ENCODE measurements around the gene LGI1. TPM values are rescaled to one million over a fixed set of nuclear protein-coding genes. Genes with fewer than 3 reads are reported as not detected.
"Not testable (repeated sequence)": the region's sequence is repeated elsewhere in the genome, so short reads cannot be mapped to it uniquely, and the experiment has no call there.

The LGI1 gene
- total RNA-seq, 3 donors from 2014 or later, result 0.15 to 0.48 TPM; not detected in 1

- DNase-seq (ENCODE audit: low spot score in 2 of 2), result no peak
- no peaks in the 10 kb centered on the region for H3K9me3 ChIP-seq
- TF ChIP-seq POLR2A (IDR thresholded peaks at IDR 0.05) (no peak), POLR2AphosphoS5 (IDR thresholded peaks at IDR 0.05) (no peak), CTCF (IDR thresholded peaks at IDR 0.05) (no peak)
- H3K27me3 ChIP-seq, result no peaks in the 10 kb centered on the region
- H3K4me1 ChIP-seq, result no peaks in the 10 kb centered on the region
- intact Hi-C loops (cut with DNase I; ENCODE audit: low total_unique reads), result no loop called here
- H3K4me3 ChIP-seq, result no peak overlapping the region
- H3K36me3 ChIP-seq, result no peaks in the 10 kb centered on the region
- H3K27ac ChIP-seq, result no peak overlapping the region
Observed at GRCh38 chr10:93826355-93826754, 68.6 kb downstream of the LGI1 start.

- Histone ChIP-seq H3K4me1 (no peaks in the 10 kb centered on the region), H3K27ac (no peak overlapping the region), H3K9me3 (no peaks in the 10 kb centered on the region), H3K4me3 (no peak overlapping the region), H3K36me3 (no peaks in the 10 kb centered on the region), H3K27me3 (no peaks in the 10 kb centered on the region)
- no peak for DNase-seq (ENCODE audit: low spot score in 2 of 2)
- TF ChIP-seq POLR2A (IDR thresholded peaks at IDR 0.05), result no peak
- no peak for TF ChIP-seq CTCF (IDR thresholded peaks at IDR 0.05)
- TF ChIP-seq POLR2AphosphoS5 (IDR thresholded peaks at IDR 0.05), result no peak
- intact Hi-C loops (cut with DNase I; ENCODE audit: low total_unique reads), result no loop called here
Observed at GRCh38 chr10:93827056-93827804, 69.5 kb downstream of the LGI1 start.

GRCh38 chr10:93831065-93831464 is 73.3 kb downstream of the LGI1 start:
- not testable (repeated sequence) for H3K27me3 ChIP-seq; DNase-seq (ENCODE audit: low spot score in 2 of 2)

GRCh38 chr10:93835770-93836169 is 78.0 kb downstream of the LGI1 start:
- Histone ChIP-seq H3K4me1 (no peaks in the 10 kb centered on the region), H3K4me3 (no peak overlapping the region), H3K27ac (no peak overlapping the region), H3K27me3 (no peaks in the 10 kb centered on the region), H3K36me3 (no peaks in the 10 kb centered on the region), H3K9me3 (peaks cover 9 to 11% of the 10 kb centered on the region in 2 donors)
- intact Hi-C loops (cut with DNase I; ENCODE audit: low total_unique reads), result no loop called here
- no peak for TF ChIP-seq POLR2AphosphoS5 (IDR thresholded peaks at IDR 0.05)
- DNase-seq (ENCODE audit: low spot score in 2 of 2), result no peak

More at GRCh38 chr10:93831065-93831464, 73.3 kb downstream of the LGI1 start:
- H3K4me3 ChIP-seq; intact Hi-C loops (cut with DNase I; ENCODE audit: low total_unique reads); H3K4me1 ChIP-seq; H3K36me3 ChIP-seq; H3K27ac ChIP-seq: not testable (repeated sequence)
- H3K9me3 ChIP-seq, result peaks cover 9 to 11% of the 10 kb centered on the region in 2 donors

- H3K27ac ChIP-seq, result no peak overlapping the region
- intact Hi-C loops (cut with DNase I; ENCODE audit: low total_unique reads), result no loop called here
- no peaks in the 10 kb centered on the region for H3K27me3 ChIP-seq
- H3K4me3 ChIP-seq, result no peak overlapping the region
- no peaks in the 10 kb centered on the region for H3K4me1 ChIP-seq
- TF ChIP-seq POLR2AphosphoS5 (IDR thresholded peaks at IDR 0.05) (no peak), CTCF (IDR thresholded peaks at IDR 0.05) (no peak), POLR2A (IDR thresholded peaks at IDR 0.05) (no peak)
- H3K9me3 ChIP-seq, result peaks cover 9 to 11% of the 10 kb centered on the region in 2 donors
- no peaks in the 10 kb centered on the region for H3K36me3 ChIP-seq
- DNase-seq (ENCODE audit: low spot score in 2 of 2), result no peak
Observed at GRCh38 chr10:93837822-93838221, 80.1 kb downstream of the LGI1 start.

- H3K36me3 ChIP-seq, result no peaks in the 10 kb centered on the region
- no peak for DNase-seq (ENCODE audit: low spot score in 2 of 2)
- no peak overlapping the region for H3K27ac ChIP-seq
- no peak overlapping the region for H3K4me3 ChIP-seq
- no peaks in the 10 kb centered on the region for H3K4me1 ChIP-seq
- H3K9me3 ChIP-seq, result peaks cover 6 to 7% of the 10 kb centered on the region in 2 donors
- intact Hi-C loops (cut with DNase I; ENCODE audit: low total_unique reads), result no loop called here
- no peaks in the 10 kb centered on the region for H3K27me3 ChIP-seq
- TF ChIP-seq POLR2AphosphoS5 (IDR thresholded peaks at IDR 0.05), result no peak
- no peak for TF ChIP-seq POLR2A (IDR thresholded peaks at IDR 0.05)
- TF ChIP-seq CTCF (IDR thresholded peaks at IDR 0.05), result no peak
Observed at GRCh38 chr10:93838278-93838677, 80.5 kb downstream of the LGI1 start.

All from breast epithelium (tissue), 4 donors.